Astrocyte of the cerebellum (primary cell): ENCODE results near the gene TXNDC9.

Source experiments
- DNase-seq: peaks from one replicate; pipeline ENCODE4 v3.0.0-alpha.2; 2011; ENCODE audit warnings: low read depth
- H3K4me3 ChIP-seq: 2 replicates; pipeline ENCODE4 v1.5.1; 2011; ENCODE audit warnings: mild to moderate bottlenecking, low read depth, low read length, moderate library complexity
- CTCF ChIP-seq: IDR thresholded peaks from 2 replicates; pipeline ENCODE4 v1.5.1; 2012; ENCODE audit warnings: low read length, low read depth, moderate library complexity, mild to moderate bottlenecking; ENCODE audit errors: missing control alignments
- in situ Hi-C: cut with HindIII; loops from 2 replicates; pipeline ENCODE4 v1.10.0; 2017; ENCODE audit warnings: low sequenced_read_pairs

TXNDC9 gene

DNA sequence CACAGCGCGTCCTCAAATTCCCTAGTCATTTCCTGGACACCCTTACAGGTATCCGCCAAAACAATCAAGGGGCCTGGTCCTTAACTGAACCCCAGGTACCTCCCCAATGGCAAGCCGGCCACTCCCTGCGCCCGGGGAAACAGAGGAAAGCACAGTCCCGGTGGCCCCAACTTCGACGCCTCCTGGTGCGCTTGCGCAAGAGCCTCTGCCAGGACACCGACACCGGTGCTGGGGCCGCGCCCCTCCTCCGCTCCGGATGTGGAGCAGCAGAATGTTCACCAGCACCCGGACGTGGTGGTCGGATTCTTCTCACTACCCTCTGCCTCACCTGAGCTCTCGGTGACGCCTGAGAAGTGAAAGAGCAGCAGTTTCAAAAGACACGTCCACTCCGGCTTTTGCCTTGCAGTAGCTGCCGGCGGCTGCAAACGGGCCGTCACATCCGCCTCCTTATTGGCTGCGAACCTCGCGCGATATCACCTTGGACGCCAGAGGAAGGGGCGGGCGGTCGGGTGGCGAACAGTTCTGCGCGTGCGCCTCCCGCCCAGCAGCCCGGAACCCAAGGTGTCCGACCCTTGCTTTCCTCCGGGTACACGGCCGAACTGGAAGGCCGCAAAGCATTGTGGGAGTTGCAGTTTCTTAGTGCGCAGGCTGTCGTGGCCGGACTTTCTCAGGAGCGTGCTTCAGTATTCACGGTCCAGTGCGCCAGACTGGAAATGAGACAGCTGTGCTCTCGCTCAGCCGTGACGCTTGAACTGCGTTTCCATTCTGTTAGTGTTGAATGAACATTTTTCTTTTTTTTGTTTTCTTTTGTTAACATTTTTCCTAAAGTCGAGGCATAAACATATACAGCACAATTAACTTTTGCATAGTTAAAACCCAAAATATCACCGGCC is at the start of gene TXNDC9:
Gene TXNDC9, minus strand, starts transcription at position 423 of the 893 bp plus-strand sequence. CDS start 3,123 bp downstream, outside the sequence.
- in situ Hi-C loops = no loop called here
- DNase-seq = peak; percentile 100
- TF ChIP-seq CTCF = no peak
- peak within 1 kb of the TSS; percentile 84 for H3K4me3 ChIP-seq

DNA sequence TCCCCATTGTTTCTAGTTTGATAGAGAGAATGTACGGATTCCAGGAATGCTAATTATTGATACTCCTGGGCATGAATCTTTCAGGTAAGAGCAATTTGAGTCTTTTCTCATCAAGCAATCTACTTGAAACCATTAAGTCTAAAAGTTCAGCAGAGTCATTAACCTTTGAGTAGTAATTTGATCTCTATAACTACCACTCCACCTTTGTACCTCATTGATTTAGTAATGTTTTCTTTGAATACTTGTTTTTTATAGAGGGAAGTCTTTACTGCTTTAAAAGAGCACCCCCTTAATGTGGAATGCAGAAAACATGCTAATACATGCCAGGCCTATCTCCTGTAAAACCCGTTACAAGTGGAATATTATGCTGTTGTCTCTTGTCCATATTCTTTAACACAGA is 46.0 kb upstream of the TXNDC9 start:
- H3K4me3 ChIP-seq = no peak overlapping the region
- in situ Hi-C loops = no loop called here
- no peak for TF ChIP-seq CTCF
- DNase-seq = no peak

DNA sequence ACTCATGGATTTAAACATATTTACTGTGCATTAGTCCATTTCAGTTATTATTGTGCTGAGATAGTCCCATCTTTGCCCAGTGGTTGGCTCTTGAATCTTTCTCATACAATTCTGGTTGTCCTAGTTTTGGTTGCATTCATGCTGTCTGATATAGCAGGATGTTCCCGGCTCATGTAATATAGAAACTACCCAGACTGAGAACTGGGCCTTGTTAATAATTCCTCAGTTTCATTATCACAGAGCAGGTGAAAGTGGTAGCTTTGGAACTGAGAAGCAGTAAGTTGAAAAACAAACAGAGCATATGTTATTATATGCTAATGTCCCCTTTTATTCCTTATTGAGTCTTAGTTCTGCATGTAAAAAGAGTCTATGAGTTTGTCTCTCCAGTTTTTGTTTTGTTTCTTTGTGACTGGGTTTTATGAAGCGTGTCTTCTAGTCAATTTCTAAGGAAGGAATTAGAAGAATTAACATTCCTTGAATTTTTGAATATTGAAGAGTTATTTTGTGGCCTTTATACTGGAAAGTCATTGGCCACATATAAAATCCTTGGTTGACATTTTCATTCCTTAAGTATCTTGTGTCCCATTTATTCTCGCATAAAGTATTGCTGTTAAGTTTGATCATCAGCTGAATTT is 44.4 kb upstream of the TXNDC9 start:
- no peak for TF ChIP-seq CTCF
- no peak overlapping the region for H3K4me3 ChIP-seq
- DNase-seq = no peak
- in situ Hi-C loops = no loop called here

DNA sequence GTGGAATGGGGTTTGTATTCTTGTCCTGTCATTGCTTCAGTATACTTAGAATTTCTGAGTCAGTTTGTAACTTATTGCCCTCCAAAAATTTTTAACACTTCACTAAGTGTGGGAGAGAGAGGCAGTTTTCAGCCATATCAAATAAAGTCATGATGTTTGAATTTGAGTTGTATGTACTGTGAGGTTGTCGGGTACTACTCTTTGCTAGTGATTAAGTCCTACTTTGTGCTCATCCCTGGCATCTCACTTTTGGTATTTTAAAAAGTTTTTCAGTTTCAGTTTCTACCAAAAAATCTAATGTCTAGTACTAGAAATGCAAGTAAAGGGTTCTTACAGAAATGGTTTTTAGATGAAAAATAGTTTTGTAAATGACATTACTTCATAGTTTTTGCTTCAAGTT is 41.7 kb upstream of the TXNDC9 start:
- DNase-seq = no peak
- H3K4me3 ChIP-seq = no peak overlapping the region
- TF ChIP-seq CTCF = no peak
- in situ Hi-C loops = no loop called here

DNA sequence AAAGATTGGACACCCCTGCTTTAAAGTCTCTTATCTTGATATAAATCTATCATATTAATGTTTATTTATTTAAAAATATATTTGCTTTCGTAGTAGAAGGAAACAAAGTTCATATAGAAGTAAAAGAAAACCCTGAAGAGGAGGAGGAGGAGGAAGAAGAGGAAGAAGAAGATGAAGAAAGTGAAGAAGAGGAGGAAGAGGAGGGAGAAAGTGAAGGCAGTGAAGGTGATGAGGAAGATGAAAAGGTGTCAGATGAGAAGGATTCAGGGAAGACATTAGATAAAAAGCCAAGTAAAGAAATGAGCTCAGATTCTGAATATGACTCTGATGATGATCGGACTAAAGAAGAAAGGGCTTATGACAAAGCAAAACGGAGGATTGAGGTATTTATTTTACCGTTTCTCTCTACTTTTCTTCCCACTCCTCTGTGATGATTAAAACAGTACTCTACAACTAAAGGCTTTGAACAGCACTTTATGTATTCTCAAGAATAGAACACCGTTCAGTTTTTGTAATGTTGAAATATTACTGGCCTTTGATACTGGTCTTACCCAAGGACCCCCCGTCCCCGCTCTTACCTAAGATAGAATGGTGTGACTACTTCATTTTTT is 40.2 kb upstream of the TXNDC9 start:
- TF ChIP-seq CTCF = no peak
- in situ Hi-C loops = no loop called here
- no peak for DNase-seq
- H3K4me3 ChIP-seq = no peak overlapping the region

DNA sequence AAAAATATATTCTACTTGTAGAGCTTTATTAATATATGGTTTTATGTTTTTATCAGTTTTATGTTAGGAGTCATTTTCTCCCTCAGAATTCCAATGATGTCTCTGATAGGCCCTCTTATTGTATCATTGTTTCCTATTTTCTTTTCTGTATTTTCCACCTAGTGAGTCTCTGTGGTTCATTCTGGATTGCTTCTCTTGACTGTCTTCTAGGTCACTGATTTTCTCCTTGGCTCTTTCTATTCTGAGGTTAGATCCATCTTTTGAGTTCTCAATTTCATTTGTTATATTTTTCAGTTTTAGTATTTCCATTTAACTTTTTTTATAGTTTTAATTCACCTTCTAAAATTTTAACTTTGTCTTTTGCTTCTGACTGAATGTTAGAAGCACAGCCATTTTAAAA is 38.6 kb upstream of the TXNDC9 start:
- DNase-seq = no peak
- in situ Hi-C loops = no loop called here
- TF ChIP-seq CTCF = no peak
- H3K4me3 ChIP-seq = no peak overlapping the region
